ENCODE measurements around the gene TLE4. TPM values are rescaled to one million over a fixed set of nuclear protein-coding genes. Genes with fewer than 3 reads are reported as not detected.

TLE4 gene
- polyA plus RNA-seq, 1 of the 3 experiments (the other 2 are of a cell fraction) = 40.4 TPM

- peaks cover 18 to 21% of the 10 kb centered on the region in 2 experiments for H3K36me3 ChIP-seq (replicated peaks in 1 of 2; ENCODE audit: control insufficient read depth in 1 of 2, insufficient read depth in 2 of 2, low read length in 1 of 2)
- peaks cover 43% of the 10 kb centered on the region for H4K20me1 ChIP-seq (ENCODE audit: insufficient read depth)
- H2AFZ ChIP-seq (ENCODE audit: low read depth) = no peak overlapping the region
- WGBS (ENCODE audit: low lambda C conversion rate) = 12% methylated on average over 1 of the region's 1 CpG
- H3K27ac ChIP-seq (ENCODE audit: low read depth in 2 of 2, low read length in 1 of 2) = peak overlapping the region; percentile 89 to 97
- ChIA-PET CTCF (interaction anchor here (1.1 to 2.8 kb wide), 3 partner anchors 8 to 38 kb away, joined by 4 to 7 read pairs (median 5); partner anchors contain the start of gene TLE4), POLR2A (interaction anchor here (0.7 to 1.3 kb wide), 4 partner anchors 9 to 108 kb away, joined by 3 to 8 read pairs (median 3); partner anchors contain the start of gene TLE4)
- H3K79me2 ChIP-seq (ENCODE audit: insufficient read depth) = peaks cover 94% of the 10 kb centered on the region
- no peaks in the 10 kb centered on the region for H3K9me2 ChIP-seq
- H3K4me3 ChIP-seq (ENCODE audit: low read depth in 2 of 2, low read length in 1 of 2) = no peak overlapping the region; a peak in 1 of 4 replicates
- peak overlapping the region; percentile 55; the same call in 1 of the 2 replicates for H3K9ac ChIP-seq
- peak; percentile 36 for DNase-seq
- H3K4me1 ChIP-seq (ENCODE audit: control insufficient read depth in 1 of 2, insufficient read depth in 2 of 2, low read depth in 1 of 2, low read length in 1 of 2) = peaks cover 36 to 47% of the 10 kb centered on the region in 2 experiments; a peak in 3 of 4 replicates
- peaks cover 52% of the 10 kb centered on the region for H3F3A ChIP-seq (replicated peaks; ENCODE audit: insufficient read depth)
- no peaks in the 10 kb centered on the region for H3K9me3 ChIP-seq
- TF ChIP-seq GABPA (IDR thresholded peaks at IDR 0.05; ENCODE audit: low read depth) (no peak), RAD21 (IDR thresholded peaks at IDR 0.05; ENCODE audit: low read length) (no peak), MXI1 (IDR thresholded peaks at IDR 0.05; ENCODE audit: low read depth, low read length) (0 out of 2 replicates have a peak, but pooled peaks have one; percentile 4), RCOR1 (IDR thresholded peaks at IDR 0.05; ENCODE audit: low read length) (peak; percentile 79), POLR2AphosphoS5 (IDR thresholded peaks at IDR 0.05; ENCODE audit: low read depth, low read length) (no peak), FOXM1 (IDR thresholded peaks at IDR 0.05; ENCODE audit: low read depth) (no peak), EP300 (IDR thresholded peaks at IDR 0.05; ENCODE audit: borderline replicate concordance in 1 of 2, low read depth in 1 of 2, low read length in 1 of 2) (peak in 1 of 2 experiments; percentile 83; a peak in 2 of 4 replicates), TAF1 (IDR thresholded peaks at IDR 0.05; ENCODE audit: borderline replicate concordance, low read depth, low read length) (no peak), FOSL2 (IDR thresholded peaks at IDR 0.05; ENCODE audit: borderline replicate concordance, low read depth) (no peak), GATA2 (CRISPR knock-in tag; IDR thresholded peaks at IDR 0.05) (peak; percentile 76), TEAD4 (IDR thresholded peaks at IDR 0.05; ENCODE audit: borderline replicate concordance, insufficient read depth) (no peak)
- peak overlapping the region; percentile 64 for H3K4me2 ChIP-seq
- H3K27me3 ChIP-seq (ENCODE audit: insufficient read depth) = no peaks in the 10 kb centered on the region
Measured at GRCh38 chr9:79609468-79610018, 37.8 kb downstream of the TLE4 start.

DNA sequence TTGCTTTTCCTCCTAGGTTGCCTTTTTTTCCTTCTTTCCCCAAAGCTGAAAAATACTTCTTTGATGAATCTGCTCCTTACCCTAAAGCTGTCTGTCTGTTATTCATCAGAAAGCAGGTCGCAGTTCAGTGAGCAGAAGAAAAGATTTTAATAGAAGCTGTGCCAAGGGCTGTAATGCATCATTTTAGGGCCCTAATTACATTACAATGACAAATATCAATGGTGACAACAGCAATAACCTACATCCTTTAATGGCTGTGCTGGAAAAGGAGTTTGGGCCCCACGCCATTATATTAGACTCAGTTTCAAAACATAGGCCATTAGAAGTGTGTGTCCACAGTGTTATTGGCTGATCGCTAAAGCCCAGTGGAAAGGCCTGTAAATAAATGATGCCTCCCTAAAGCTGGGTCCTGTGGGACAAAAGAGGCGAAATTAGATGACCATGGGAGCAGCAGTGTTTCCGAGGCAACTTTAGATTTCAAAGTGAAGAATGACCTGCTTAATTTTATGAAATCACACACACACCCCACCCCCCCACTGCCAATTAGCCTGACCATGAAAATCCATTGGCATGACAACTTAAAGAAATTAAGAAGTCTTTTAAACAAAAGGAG is 38.4 kb downstream of the TLE4 start:
- H3K9me3 ChIP-seq = no peaks in the 10 kb centered on the region
- H3K9ac ChIP-seq = peak overlapping the region; percentile 55; the same call in 1 of the 2 replicates
- peak overlapping the region; percentile 64 for H3K4me2 ChIP-seq
- peaks cover 14 to 26% of the 10 kb centered on the region in 2 experiments for H3K36me3 ChIP-seq (replicated peaks in 1 of 2; ENCODE audit: control insufficient read depth in 1 of 2, insufficient read depth in 2 of 2, low read length in 1 of 2)
- H3K27ac ChIP-seq (ENCODE audit: low read depth in 2 of 2, low read length in 1 of 2) = peak overlapping the region; percentile 89 to 97
- POLR2A ChIA-PET = interaction anchor here (0.7 to 1.3 kb wide), 5 partner anchors 8 to 108 kb away, joined by 3 to 8 read pairs (median 3); partner anchors contain the start of gene TLE4
- H4K20me1 ChIP-seq (ENCODE audit: insufficient read depth) = peaks cover 46% of the 10 kb centered on the region
- H3K4me3 ChIP-seq (ENCODE audit: low read depth in 2 of 2, low read length in 1 of 2) = peak overlapping the region; percentile 12 to 21; a peak in 2 of 4 replicates
- H3K4me1 ChIP-seq (ENCODE audit: control insufficient read depth in 1 of 2, insufficient read depth in 2 of 2, low read depth in 1 of 2, low read length in 1 of 2) = peaks cover 36 to 53% of the 10 kb centered on the region in 2 experiments; a peak in 3 of 4 replicates
- no peak overlapping the region for H2AFZ ChIP-seq (ENCODE audit: low read depth)
- H3F3A ChIP-seq (replicated peaks; ENCODE audit: insufficient read depth) = peaks cover 52% of the 10 kb centered on the region
- 13% methylated on average over 5 of the region's 5 CpGs for WGBS (ENCODE audit: low lambda C conversion rate)
- CTCF ChIA-PET = interaction anchor here (1.1 to 2.8 kb wide), 6 partner anchors 9 to 536 kb away, joined by 3 to 7 read pairs (median 4); partner anchors contain the start of gene TLE4
- H3K79me2 ChIP-seq (ENCODE audit: insufficient read depth) = peaks cover 95% of the 10 kb centered on the region
- DNase-seq = peak; percentile 40
- H3K27me3 ChIP-seq (ENCODE audit: insufficient read depth) = no peaks in the 10 kb centered on the region
- no peaks in the 10 kb centered on the region for H3K9me2 ChIP-seq
- TF ChIP-seq, protein P1, sequence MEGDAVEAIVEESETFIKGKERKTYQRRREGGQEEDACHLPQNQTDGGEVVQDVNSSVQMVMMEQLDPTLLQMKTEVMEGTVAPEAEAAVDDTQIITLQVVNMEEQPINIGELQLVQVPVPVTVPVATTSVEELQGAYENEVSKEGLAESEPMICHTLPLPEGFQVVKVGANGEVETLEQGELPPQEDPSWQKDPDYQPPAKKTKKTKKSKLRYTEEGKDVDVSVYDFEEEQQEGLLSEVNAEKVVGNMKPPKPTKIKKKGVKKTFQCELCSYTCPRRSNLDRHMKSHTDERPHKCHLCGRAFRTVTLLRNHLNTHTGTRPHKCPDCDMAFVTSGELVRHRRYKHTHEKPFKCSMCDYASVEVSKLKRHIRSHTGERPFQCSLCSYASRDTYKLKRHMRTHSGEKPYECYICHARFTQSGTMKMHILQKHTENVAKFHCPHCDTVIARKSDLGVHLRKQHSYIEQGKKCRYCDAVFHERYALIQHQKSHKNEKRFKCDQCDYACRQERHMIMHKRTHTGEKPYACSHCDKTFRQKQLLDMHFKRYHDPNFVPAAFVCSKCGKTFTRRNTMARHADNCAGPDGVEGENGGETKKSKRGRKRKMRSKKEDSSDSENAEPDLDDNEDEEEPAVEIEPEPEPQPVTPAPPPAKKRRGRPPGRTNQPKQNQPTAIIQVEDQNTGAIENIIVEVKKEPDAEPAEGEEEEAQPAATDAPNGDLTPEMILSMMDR (IDR thresholded peaks at IDR 0.05) = no peak
- TF ChIP-seq TEAD4 (IDR thresholded peaks at IDR 0.05; ENCODE audit: borderline replicate concordance, insufficient read depth) (peak; percentile 97), FOSL2 (IDR thresholded peaks at IDR 0.05; ENCODE audit: borderline replicate concordance, low read depth) (peak; percentile 67; the same call in 1 of the 2 replicates), GABPA (IDR thresholded peaks at IDR 0.05; ENCODE audit: low read depth) (no peak), USF1 (IDR thresholded peaks at IDR 0.05; ENCODE audit: borderline replicate concordance, low read depth) (no peak), PBX3 (IDR thresholded peaks at IDR 0.05) (peak; percentile 94)
- TF ChIP-seq, protein P2, sequence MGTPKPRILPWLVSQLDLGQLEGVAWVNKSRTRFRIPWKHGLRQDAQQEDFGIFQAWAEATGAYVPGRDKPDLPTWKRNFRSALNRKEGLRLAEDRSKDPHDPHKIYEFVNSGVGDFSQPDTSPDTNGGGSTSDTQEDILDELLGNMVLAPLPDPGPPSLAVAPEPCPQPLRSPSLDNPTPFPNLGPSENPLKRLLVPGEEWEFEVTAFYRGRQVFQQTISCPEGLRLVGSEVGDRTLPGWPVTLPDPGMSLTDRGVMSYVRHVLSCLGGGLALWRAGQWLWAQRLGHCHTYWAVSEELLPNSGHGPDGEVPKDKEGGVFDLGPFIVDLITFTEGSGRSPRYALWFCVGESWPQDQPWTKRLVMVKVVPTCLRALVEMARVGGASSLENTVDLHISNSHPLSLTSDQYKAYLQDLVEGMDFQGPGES (IDR thresholded peaks at IDR 0.05; ENCODE audit: low read depth, low read length) = no peak
- TF ChIP-seq, protein P3, sequence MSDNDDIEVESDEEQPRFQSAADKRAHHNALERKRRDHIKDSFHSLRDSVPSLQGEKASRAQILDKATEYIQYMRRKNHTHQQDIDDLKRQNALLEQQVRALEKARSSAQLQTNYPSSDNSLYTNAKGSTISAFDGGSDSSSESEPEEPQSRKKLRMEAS (IDR thresholded peaks at IDR 0.05; ENCODE audit: low read depth) = peak; percentile 63; the same call in 1 of the 2 replicates

Data from SK-N-SH (cell line).